Measurements from ENCODE around the gene ITPR2.
A peak's percentile ranks its signal among the peaks of the same experiment; 100 is the strongest.
"Not testable (repeated sequence)": the region's sequence is repeated elsewhere in the genome, so short reads cannot be mapped to it uniquely, and the experiment has no call there.

ITPR2 gene

GRCh38 chr12:26319511-26319910 is 513.5 kb downstream of the ITPR2 start:
- DNase-seq = no peak

GRCh38 chr12:26318661-26319068 is 514.3 kb downstream of the ITPR2 start:
- no peak for DNase-seq

- no peak for DNase-seq
These were observed 514.9 kb downstream of the ITPR2 start for GRCh38 chr12:26317942-26318575.

GRCh38 chr12:26314103-26314502 is 518.9 kb downstream of the ITPR2 start:
- DNase-seq = not testable (repeated sequence)

- DNase-seq = not testable (repeated sequence)
These were observed 522.5 kb downstream of the ITPR2 start for GRCh38 chr12:26310489-26310888.

- DNase-seq = no peak
These were observed 523.4 kb downstream of the ITPR2 start for GRCh38 chr12:26309634-26310033.

GRCh38 chr12:26304273-26304672 is 528.7 kb downstream of the ITPR2 start:
- DNase-seq = no peak

- DNase-seq = no peak
These were observed 529.6 kb downstream of the ITPR2 start for GRCh38 chr12:26303418-26303817.

GRCh38 chr12:26302776-26303175 is 530.2 kb downstream of the ITPR2 start:
- no peak for DNase-seq

GRCh38 chr12:26299751-26300150 is 533.2 kb downstream of the ITPR2 start:
- DNase-seq = no peak

- peak; percentile 22 for DNase-seq
These were observed 534.0 kb downstream of the ITPR2 start for GRCh38 chr12:26298785-26299621.

- no peak for DNase-seq
These were observed 535.5 kb downstream of the ITPR2 start for GRCh38 chr12:26297396-26298070.

GRCh38 chr12:26295001-26295400 is 538.0 kb downstream of the ITPR2 start:
- no peak for DNase-seq

- DNase-seq = no peak
These were observed 539.4 kb downstream of the ITPR2 start for GRCh38 chr12:26293612-26294011.

- DNase-seq = no peak
These were observed 540.4 kb downstream of the ITPR2 start for GRCh38 chr12:26292596-26292995.

- DNase-seq = no peak
These were observed 542.4 kb downstream of the ITPR2 start for GRCh38 chr12:26290565-26290964.

- DNase-seq = no peak
These were observed 545.2 kb downstream of the ITPR2 start for GRCh38 chr12:26287671-26288381.

Data from CD4-positive, alpha-beta T cell treated with Interleukin-12 subunit alpha and Interleukin-12 subunit beta, for 1 hour (primary cell).